HG03442 (cell line): ENCODE measurements around the gene ESR1.
"Not testable (repeated sequence)": the region's sequence is repeated elsewhere in the genome, so short reads cannot be mapped to it uniquely, and the experiment has no call there.

ENCODE experiments used
- ATAC-seq: cut with Tn5 transposase; IDR thresholded peaks from one replicate; pipeline ENCODE4 v1.9.1; 2021; ENCODE audit warnings: mild to moderate bottlenecking, moderate library complexity; ENCODE audit not compliant: unreplicated experiment

ESR1 gene

GRCh38 chr6:151964412-151964811 is 156.9 kb downstream of the ESR1 start:
- ATAC-seq, result not testable (repeated sequence)

DNA sequence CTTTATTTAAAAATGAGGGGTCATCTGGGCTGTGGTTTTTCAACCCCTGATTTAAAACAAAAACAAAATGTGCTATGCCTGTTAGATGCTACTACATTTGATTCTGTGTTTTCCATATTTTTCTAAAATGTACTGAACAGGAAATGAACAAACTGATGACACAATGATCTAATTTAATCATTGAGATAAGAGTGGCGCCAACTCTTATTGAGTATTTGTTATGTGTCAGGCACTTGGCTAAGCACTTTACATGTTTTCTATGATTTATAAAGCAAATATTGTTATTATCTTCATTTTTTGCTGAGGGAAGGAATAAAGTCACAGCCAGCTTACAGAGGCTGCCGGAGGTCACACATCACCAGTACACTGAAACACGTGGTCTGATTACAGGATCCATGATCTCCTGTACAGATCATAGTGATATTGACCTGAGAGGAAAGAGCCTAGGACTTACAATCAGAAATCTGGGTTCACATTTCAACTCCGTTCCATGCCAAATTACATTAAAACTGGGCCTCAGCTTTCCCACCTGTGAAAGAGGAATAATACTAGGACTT is 166.7 kb downstream of the ESR1 start:
- ATAC-seq, result no peak

DNA sequence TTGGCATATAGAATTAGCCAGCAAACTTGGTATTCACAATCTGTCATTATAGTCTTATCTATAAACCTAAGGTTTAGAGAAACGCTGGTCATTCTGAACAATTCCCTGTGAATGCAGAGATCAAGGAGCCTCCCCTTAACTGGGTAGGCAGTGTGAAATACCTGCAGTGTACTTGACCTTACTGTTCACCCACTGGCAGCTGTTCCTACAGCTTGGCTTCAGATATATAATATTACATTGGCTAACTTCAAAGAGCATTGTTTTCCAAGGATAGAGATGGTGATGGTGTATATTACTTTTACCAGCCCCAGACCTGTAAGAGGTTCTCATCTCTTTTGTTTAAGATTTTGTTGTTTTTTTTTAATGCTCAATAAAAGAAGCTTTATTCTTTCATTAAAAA is 168.3 kb downstream of the ESR1 start:
- ATAC-seq, result no peak

DNA sequence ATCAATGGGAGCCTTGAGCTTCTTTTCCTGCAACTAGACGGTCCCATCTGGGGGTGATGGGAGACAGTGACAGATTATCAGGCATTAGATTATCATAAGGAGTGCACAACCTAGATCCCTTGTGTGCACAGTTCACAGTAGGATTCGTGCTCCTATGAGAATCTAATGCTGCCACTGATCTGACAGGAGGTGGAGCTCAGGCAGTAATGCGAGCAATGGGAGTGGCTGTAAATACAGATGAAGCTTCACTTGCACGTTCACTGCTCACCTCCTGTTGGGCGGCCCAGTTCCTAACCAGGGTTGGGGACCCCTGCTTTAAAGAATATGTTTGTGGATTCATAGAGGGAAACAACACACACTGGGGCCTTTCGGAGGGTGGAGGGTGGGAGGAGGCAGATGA is 180.7 kb downstream of the ESR1 start:
- ATAC-seq, result not testable (repeated sequence)

GRCh38 chr6:151992091-151992490 is 184.6 kb downstream of the ESR1 start:
- no peak for ATAC-seq

- ATAC-seq, result no peak
Observed at GRCh38 chr6:151993364-151993763, 185.9 kb downstream of the ESR1 start.

DNA sequence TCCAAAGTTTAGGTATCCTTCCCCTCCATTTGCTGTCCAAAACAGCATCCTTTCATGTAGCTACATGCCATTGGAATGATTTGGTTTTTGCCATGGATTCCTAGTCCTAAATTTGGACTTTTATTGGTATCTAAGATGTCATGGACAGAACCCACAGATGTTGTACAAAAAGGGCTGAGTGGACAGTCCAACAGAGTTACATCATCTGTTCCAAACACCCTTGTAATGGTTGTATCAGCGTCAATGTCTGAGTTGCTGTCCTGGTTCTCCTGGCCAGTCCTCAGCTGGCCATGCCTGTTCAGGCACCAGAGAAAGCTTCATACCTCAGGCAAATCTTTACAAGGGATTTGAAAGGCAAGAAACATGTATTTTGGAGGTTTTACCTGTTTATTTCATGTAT is 191.3 kb downstream of the ESR1 start:
- no peak for ATAC-seq

- ATAC-seq, result no peak
Observed at GRCh38 chr6:151999194-151999593, 191.7 kb downstream of the ESR1 start.

DNA sequence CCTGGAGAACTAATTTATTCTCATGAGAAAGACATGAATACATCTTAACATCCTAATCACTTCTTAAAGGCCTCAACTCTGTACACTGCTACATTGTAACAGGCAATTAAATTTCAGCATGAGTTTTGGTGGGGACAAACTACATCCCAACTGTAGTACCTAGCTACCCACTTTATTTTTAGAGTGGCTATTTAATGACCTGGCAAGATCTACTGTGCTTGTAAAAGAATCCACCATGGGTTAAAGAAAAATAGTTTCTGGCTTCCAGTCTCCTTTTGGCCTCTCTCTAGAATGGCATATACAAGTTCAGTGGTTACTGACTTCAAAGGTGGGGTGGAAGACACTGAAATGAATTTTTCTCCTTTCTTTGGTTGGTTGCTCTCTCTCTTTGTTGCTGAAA is 193.9 kb downstream of the ESR1 start:
- no peak for ATAC-seq

GRCh38 chr6:152002306-152002705 is 194.8 kb downstream of the ESR1 start:
- no peak for ATAC-seq

DNA sequence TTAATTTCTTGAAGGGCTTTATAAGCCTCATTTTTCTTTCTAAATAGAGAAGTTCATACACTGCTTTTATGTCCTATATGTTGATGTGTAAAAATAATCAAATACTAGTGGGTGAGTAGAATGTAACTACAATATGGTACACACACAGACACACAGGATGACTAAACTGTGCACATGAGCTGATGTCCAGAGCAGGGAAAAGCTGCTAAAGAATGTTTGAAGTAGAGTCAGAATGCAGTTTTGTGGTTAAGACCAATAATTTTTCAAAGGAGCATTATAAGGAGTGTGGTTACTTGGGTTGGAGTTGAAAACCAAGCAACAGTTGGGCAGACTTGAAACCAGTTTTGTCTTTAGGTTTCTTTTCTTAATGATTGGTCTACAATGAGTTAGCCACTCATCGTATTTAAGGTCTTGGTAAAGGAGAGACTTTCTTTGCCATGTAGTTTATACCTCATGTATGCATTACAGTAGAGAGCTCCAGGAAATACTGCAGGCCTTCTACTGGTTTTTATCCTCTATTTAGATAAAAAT is 196.6 kb downstream of the ESR1 start:
- no peak for ATAC-seq

DNA sequence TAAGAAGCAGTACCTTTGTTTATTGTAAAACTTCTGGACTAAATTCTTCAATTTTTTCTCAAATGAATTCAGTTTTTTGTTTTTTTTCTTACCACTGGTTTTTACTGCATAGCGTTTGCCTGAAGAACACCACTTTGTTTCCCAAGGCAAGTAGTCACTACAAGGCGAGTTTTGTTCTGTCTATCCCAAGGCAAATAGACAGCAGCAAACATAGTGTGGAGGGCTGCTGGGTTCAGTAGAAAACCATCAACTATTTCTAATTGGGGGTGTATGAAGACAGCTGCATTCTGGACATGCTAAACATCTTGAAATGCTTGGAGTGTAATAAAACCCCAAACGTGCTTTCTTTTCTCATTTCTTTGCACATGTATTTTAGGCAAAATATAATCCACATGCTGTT is 197.4 kb downstream of the ESR1 start:
- no peak for ATAC-seq

DNA sequence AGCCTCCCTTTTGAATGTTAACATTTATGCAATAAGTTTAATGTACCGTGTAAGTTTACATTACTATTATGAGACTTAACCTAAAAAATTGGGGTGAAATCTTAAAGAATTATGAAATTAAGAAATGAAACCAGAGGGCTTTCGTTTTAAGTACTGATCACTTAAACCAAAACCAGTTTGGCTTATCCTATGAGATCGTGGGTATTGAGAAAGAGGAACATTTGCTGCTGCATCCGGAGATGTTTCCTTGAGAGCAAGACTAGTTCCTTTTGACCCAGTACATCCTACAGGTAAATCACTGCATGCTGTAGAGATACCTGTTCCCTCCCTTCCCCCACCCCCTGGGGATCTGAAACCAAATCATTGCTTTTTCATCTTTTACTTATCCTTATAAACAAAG is 201.3 kb downstream of the ESR1 start:
- no peak for ATAC-seq

DNA sequence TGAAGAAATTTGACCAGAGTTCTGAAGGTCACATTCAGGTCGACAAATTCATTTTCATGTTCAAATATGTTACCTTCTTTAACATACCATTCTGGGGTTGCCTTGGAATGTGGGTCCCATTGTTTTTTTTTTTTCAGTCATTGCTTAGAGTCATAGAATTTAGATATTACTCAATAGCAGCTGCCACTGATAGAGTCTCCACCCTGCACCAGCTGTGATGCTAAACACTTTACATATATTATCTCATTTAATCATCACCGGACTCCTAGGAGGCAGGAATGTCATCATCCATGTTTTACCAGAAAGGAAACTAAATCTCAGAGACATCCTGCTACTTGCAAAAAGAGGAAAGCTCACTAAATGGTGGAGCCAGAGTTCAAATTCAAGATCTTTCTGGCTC is 204.7 kb downstream of the ESR1 start:
- no peak for ATAC-seq

DNA sequence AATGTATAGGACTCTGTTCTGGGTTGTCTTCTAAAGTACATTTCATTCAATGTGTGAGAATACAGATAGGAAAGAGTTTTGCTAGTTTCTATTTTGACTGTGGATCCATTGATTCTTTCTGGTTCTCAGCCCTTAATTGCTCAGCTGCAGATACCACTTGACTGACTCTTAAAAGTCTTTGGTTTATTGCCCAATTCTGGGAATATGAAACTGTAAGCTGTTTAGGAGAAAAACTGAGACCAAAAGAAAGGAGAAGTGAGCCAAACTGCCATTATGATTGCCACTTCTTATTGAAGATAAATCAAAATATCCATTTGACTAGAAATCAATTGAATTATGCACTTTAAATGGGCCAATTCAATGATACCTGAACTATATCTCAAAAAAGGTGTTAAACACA is 211.4 kb downstream of the ESR1 start:
- no peak for ATAC-seq

GRCh38 chr6:152022303-152022702 is 214.8 kb downstream of the ESR1 start:
- no peak for ATAC-seq

- no peak for ATAC-seq
Observed at GRCh38 chr6:152023613-152024012, 216.1 kb downstream of the ESR1 start.

DNA sequence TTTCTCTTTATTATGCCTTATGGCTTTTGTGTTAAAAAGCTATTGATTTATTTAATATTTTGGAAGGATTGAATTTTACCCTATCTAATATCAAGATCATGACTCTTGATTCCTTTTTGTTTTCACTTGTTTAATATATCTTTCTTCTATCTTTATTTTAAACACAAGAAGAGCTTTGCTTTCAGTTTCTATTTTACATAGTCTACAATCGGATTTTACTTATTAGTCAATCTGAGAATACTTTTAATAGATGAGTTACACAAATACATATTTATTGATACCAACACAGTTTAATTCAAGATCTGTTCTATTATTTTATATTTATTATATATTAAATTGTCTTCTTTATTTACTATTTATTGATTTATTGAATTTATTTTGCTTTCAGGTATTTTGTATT is 218.8 kb downstream of the ESR1 start:
- ATAC-seq, result no peak

DNA sequence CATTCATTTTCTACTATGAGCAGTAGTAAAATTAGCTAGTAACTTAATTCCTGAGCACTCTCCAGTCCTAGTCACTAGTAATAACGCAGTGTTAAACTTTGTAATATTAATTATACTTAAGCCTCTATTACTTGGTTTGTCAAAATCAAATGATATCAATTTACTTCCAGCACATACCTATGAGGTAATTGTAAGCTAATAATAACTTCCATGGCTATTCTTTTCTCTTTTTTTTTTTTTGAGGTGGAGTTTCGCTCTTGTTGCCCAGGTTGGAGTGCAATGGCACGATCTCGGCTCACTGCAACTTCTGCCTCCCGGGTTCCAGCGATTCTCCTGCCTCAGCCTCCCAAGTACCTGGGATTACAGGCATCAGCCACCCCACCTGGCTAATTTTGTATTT is 219.3 kb downstream of the ESR1 start:
- ATAC-seq, result not testable (repeated sequence)

- ATAC-seq, result not testable (repeated sequence)
Observed at GRCh38 chr6:152033765-152034164, 226.3 kb downstream of the ESR1 start.

DNA sequence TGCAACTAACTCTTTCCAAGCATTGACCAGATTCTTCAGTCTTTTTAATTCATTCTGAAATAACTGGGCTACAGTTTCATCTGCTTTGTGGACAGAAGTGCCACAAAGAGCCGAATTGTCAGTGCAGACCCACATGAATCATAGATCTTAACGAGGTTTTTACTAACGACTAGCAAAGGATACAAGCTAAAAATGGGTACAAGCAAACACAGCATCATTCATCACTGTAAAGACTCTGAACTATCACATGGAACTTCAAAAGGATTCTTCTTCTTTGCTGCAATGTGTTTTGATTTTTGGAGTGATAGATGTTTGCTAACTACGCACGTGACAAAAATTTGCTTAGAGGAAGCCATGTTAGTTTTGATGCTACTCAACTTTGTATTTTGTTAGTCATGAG is 227.1 kb downstream of the ESR1 start:
- no peak for ATAC-seq

DNA sequence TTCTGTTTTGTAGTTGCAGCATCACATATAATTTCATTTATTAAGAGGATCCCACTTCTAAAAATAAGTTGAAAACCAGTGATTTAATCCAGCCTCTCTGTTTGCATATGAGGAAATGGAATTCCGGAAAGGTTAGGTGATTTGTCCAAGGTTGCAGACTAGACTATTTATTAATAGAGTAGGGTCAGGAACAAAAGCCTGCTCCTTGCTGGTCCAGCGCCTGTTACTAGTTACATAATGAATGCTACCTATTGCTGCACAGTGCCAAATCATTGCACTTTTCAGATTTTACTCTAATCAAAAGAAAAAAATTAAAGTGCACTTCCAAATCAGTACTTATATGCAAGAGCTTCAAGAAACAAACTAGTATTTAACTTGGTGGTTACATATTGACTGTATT is 238.6 kb downstream of the ESR1 start:
- no peak for ATAC-seq

GRCh38 chr6:152048921-152049320 is 241.4 kb downstream of the ESR1 start:
- ATAC-seq, result no peak
